ENCODE data around the gene ROR2. TPM values are rescaled to one million over a fixed set of nuclear protein-coding genes. Genes with fewer than 3 reads are reported as not detected.
A peak's percentile ranks its signal among the peaks of the same experiment; 100 is the strongest.

ROR2 gene
- total and polyA plus RNA-seq, 4 experiments from 2014 or later: 0.17 to 0.31 (median 0.29) TPM; not detected in 1

GRCh38 chr9:91845879-91846278, 104.1 kb downstream of the ROR2 start:
- Histone ChIP-seq H3K27ac (ENCODE audit: low read depth, low read length) (no peak overlapping the region), H3K4me3 (ENCODE audit: low read length in 2 of 2) (no peak overlapping the region), H3K36me3 (ENCODE audit: insufficient read depth, low read length) (no peaks in the 10 kb centered on the region), H3K4me1 (ENCODE audit: insufficient read depth, low read length) (peaks cover 7% of the 10 kb centered on the region), H3K9me3 (ENCODE audit: control insufficient read depth in 1 of 2, low read length in 2 of 2) (no peaks in the 10 kb centered on the region), H3K27me3 (ENCODE audit: insufficient read depth, low read length) (peaks cover 4% of the 10 kb centered on the region)
- intact Hi-C loops (cut with micrococcal nuclease): no loop called here
- H3K9me3 Mint-ChIP-seq: no peaks in the 10 kb centered on the region
- ChIA-PET CTCF (ENCODE audit: partially characterized antibody) (no interaction called here), POLR2A (ENCODE audit: partially characterized antibody) (no interaction called here)
- peak overlapping the region in 1 of 7 donors; percentile 23 for H3K27ac Mint-ChIP-seq
- peaks cover 8 to 16% (median 12%) of the 10 kb centered on the region in 4 donors for H3K4me1 Mint-ChIP-seq
- no peaks in the 10 kb centered on the region for H3K36me3 Mint-ChIP-seq
- no peak overlapping the region for H3K4me3 Mint-ChIP-seq
- no peak for DNase-seq
- peaks cover 13 to 15% of the 10 kb centered on the region in 2 donors for H3K27me3 Mint-ChIP-seq

- no peak overlapping the region for H3K4me3 ChIP-seq (ENCODE audit: low read length in 2 of 2)
- peaks cover 7% of the 10 kb centered on the region for H3K4me1 ChIP-seq (ENCODE audit: insufficient read depth, low read length)
- H3K36me3 Mint-ChIP-seq: no peaks in the 10 kb centered on the region
- ChIA-PET POLR2A (ENCODE audit: partially characterized antibody) (no interaction called here), CTCF (ENCODE audit: partially characterized antibody) (no interaction called here)
- intact Hi-C loops (cut with micrococcal nuclease): no loop called here
- H3K4me1 Mint-ChIP-seq: peaks cover 12 to 17% (median 14%) of the 10 kb centered on the region in 4 donors
- no peak overlapping the region for H3K27ac ChIP-seq (ENCODE audit: low read depth, low read length)
- H3K9me3 ChIP-seq (ENCODE audit: control insufficient read depth in 1 of 2, low read length in 2 of 2): no peaks in the 10 kb centered on the region
- H3K27ac Mint-ChIP-seq: no peak overlapping the region
- no peaks in the 10 kb centered on the region for H3K9me3 Mint-ChIP-seq
- H3K36me3 ChIP-seq (ENCODE audit: insufficient read depth, low read length): no peaks in the 10 kb centered on the region
- no peak overlapping the region for H3K4me3 Mint-ChIP-seq
- no peak for DNase-seq
- H3K27me3 ChIP-seq (ENCODE audit: insufficient read depth, low read length): peaks cover 4% of the 10 kb centered on the region
- peaks cover 16 to 22% of the 10 kb centered on the region in 2 donors for H3K27me3 Mint-ChIP-seq
Measured at GRCh38 chr9:91844701-91845291, 105.2 kb downstream of the ROR2 start.

- no peaks in the 10 kb centered on the region for H3K9me3 Mint-ChIP-seq
- peaks cover 4% of the 10 kb centered on the region for H3K27me3 ChIP-seq (ENCODE audit: insufficient read depth, low read length)
- peaks cover 12 to 22% (median 17%) of the 10 kb centered on the region in 4 donors for H3K4me1 Mint-ChIP-seq
- H3K4me3 Mint-ChIP-seq: no peak overlapping the region
- no peak overlapping the region for H3K27ac Mint-ChIP-seq
- H3K4me1 ChIP-seq (ENCODE audit: insufficient read depth, low read length): peaks cover 7% of the 10 kb centered on the region
- no peaks in the 10 kb centered on the region for H3K36me3 Mint-ChIP-seq
- no peak for DNase-seq
- H3K9me3 ChIP-seq (ENCODE audit: control insufficient read depth in 1 of 2, low read length in 2 of 2): no peaks in the 10 kb centered on the region
- no peaks in the 10 kb centered on the region for H3K36me3 ChIP-seq (ENCODE audit: insufficient read depth, low read length)
- peaks cover 17 to 25% of the 10 kb centered on the region in 2 donors for H3K27me3 Mint-ChIP-seq
- POLR2A ChIA-PET (ENCODE audit: partially characterized antibody): no interaction called here
- intact Hi-C loops (cut with micrococcal nuclease): no loop called here
- CTCF ChIA-PET (ENCODE audit: partially characterized antibody): no interaction called here
- H3K27ac ChIP-seq (ENCODE audit: low read depth, low read length): no peak overlapping the region
- no peak overlapping the region for H3K4me3 ChIP-seq (ENCODE audit: low read length in 2 of 2)
Measured at GRCh38 chr9:91844190-91844589, 105.8 kb downstream of the ROR2 start.

- intact Hi-C loops (cut with micrococcal nuclease): no loop called here
- peaks cover 12 to 23% (median 17%) of the 10 kb centered on the region in 4 donors for H3K4me1 Mint-ChIP-seq
- H3K4me1 ChIP-seq (ENCODE audit: insufficient read depth, low read length): peaks cover 7% of the 10 kb centered on the region
- H3K36me3 Mint-ChIP-seq: no peaks in the 10 kb centered on the region
- ChIA-PET POLR2A (ENCODE audit: partially characterized antibody) (no interaction called here), CTCF (ENCODE audit: partially characterized antibody) (no interaction called here)
- no peak overlapping the region for H3K27ac ChIP-seq (ENCODE audit: low read depth, low read length)
- no peaks in the 10 kb centered on the region for H3K9me3 ChIP-seq (ENCODE audit: control insufficient read depth in 1 of 2, low read length in 2 of 2)
- peak overlapping the region in 1 of 8 donors; percentile 29 for H3K4me3 Mint-ChIP-seq
- H3K9me3 Mint-ChIP-seq: no peaks in the 10 kb centered on the region
- DNase-seq: no peak
- no peak overlapping the region for H3K4me3 ChIP-seq (ENCODE audit: low read length in 2 of 2)
- H3K27me3 Mint-ChIP-seq: peaks cover 17 to 25% of the 10 kb centered on the region in 2 donors
- H3K27me3 ChIP-seq (ENCODE audit: insufficient read depth, low read length): peaks cover 4% of the 10 kb centered on the region
- H3K27ac Mint-ChIP-seq: no peak overlapping the region
- no peaks in the 10 kb centered on the region for H3K36me3 ChIP-seq (ENCODE audit: insufficient read depth, low read length)
Measured at GRCh38 chr9:91843623-91844148, 106.3 kb downstream of the ROR2 start.

GRCh38 chr9:91843093-91843492, 106.9 kb downstream of the ROR2 start:
- POLR2A ChIA-PET (ENCODE audit: partially characterized antibody): no interaction called here
- Mint-ChIP-seq H3K9me3 (no peaks in the 10 kb centered on the region), H3K27ac (no peak overlapping the region), H3K4me3 (no peak overlapping the region), H3K36me3 (no peaks in the 10 kb centered on the region), H3K4me1 (peaks cover 12 to 23% (median 16%) of the 10 kb centered on the region in 4 donors), H3K27me3 (peaks cover 16 to 24% of the 10 kb centered on the region in 2 donors)
- intact Hi-C loops (cut with micrococcal nuclease): no loop called here
- no peaks in the 10 kb centered on the region for H3K36me3 ChIP-seq (ENCODE audit: insufficient read depth, low read length)
- H3K9me3 ChIP-seq (ENCODE audit: control insufficient read depth in 1 of 2, low read length in 2 of 2): no peaks in the 10 kb centered on the region
- DNase-seq: no peak
- H3K27me3 ChIP-seq (ENCODE audit: insufficient read depth, low read length): peaks cover 4% of the 10 kb centered on the region
- no peak overlapping the region for H3K4me3 ChIP-seq (ENCODE audit: low read length in 2 of 2)
- H3K4me1 ChIP-seq (ENCODE audit: insufficient read depth, low read length): peaks cover 7% of the 10 kb centered on the region
- H3K27ac ChIP-seq (ENCODE audit: low read depth, low read length): no peak overlapping the region
- CTCF ChIA-PET (ENCODE audit: partially characterized antibody): no interaction called here

- Mint-ChIP-seq H3K27ac (no peak overlapping the region), H3K36me3 (no peaks in the 10 kb centered on the region), H3K4me3 (no peak overlapping the region), H3K9me3 (no peaks in the 10 kb centered on the region), H3K4me1 (peaks cover 8 to 17% (median 11%) of the 10 kb centered on the region in 4 donors), H3K27me3 (peaks cover 16 to 24% of the 10 kb centered on the region in 2 donors)
- H3K4me3 ChIP-seq (ENCODE audit: low read length in 2 of 2): no peak overlapping the region
- H3K27ac ChIP-seq (ENCODE audit: low read depth, low read length): no peak overlapping the region
- no peaks in the 10 kb centered on the region for H3K9me3 ChIP-seq (ENCODE audit: control insufficient read depth in 1 of 2, low read length in 2 of 2)
- POLR2A ChIA-PET (ENCODE audit: partially characterized antibody): no interaction called here
- CTCF ChIA-PET (ENCODE audit: partially characterized antibody): no interaction called here
- intact Hi-C loops (cut with micrococcal nuclease): no loop called here
- H3K4me1 ChIP-seq (ENCODE audit: insufficient read depth, low read length): peaks cover 2% of the 10 kb centered on the region
- H3K27me3 ChIP-seq (ENCODE audit: insufficient read depth, low read length): peaks cover 4% of the 10 kb centered on the region
- DNase-seq: no peak
- no peaks in the 10 kb centered on the region for H3K36me3 ChIP-seq (ENCODE audit: insufficient read depth, low read length)
Measured at GRCh38 chr9:91842358-91843049, 107.5 kb downstream of the ROR2 start.

GRCh38 chr9:91841591-91841990, 108.4 kb downstream of the ROR2 start:
- Histone ChIP-seq H3K27ac (ENCODE audit: low read depth, low read length) (no peak overlapping the region), H3K4me1 (ENCODE audit: insufficient read depth, low read length) (no peaks in the 10 kb centered on the region), H3K4me3 (ENCODE audit: low read length in 2 of 2) (no peak overlapping the region), H3K9me3 (ENCODE audit: control insufficient read depth in 1 of 2, low read length in 2 of 2) (no peaks in the 10 kb centered on the region), H3K27me3 (ENCODE audit: insufficient read depth, low read length) (peaks cover 4% of the 10 kb centered on the region), H3K36me3 (ENCODE audit: insufficient read depth, low read length) (no peaks in the 10 kb centered on the region)
- DNase-seq: no peak
- Mint-ChIP-seq H3K27me3 (peaks cover 16 to 24% of the 10 kb centered on the region in 2 donors), H3K36me3 (no peaks in the 10 kb centered on the region), H3K27ac (peak overlapping the region in 2 of 7 donors; percentile 13 to 32), H3K4me1 (peaks cover 4 to 10% (median 9%) of the 10 kb centered on the region in 4 donors), H3K9me3 (no peaks in the 10 kb centered on the region), H3K4me3 (no peak overlapping the region)
- intact Hi-C loops (cut with micrococcal nuclease): no loop called here
- CTCF ChIA-PET (ENCODE audit: partially characterized antibody): no interaction called here
- POLR2A ChIA-PET (ENCODE audit: partially characterized antibody): no interaction called here
